Panc1 (cell line): Measurements from ENCODE around the gene CHMP5. TPM values are rescaled to one million over a fixed set of nuclear protein-coding genes. Genes with fewer than 3 reads are reported as not detected.

Source experiments
- ATAC-seq: fragments of 200-7000 bp; cut with Tn5 transposase; 2 replicates; pipeline ENCODE4 v1.9.1; 2020; ENCODE audit warnings: mild to moderate bottlenecking, moderate library complexity
- BruUV-seq: library from RNA; stranded (reverse); fragments of 400-500 nt; replicated peaks from 2 replicates; lab custom pipeline; 2021; lab: Mats Ljungman, UMichigan
- CTCF ChIA-PET: fragments of 300-600 bp; sonication (Branson Sonifier 250); formaldehyde crosslinking; loops from one replicate; lab custom pipeline; 2022; ENCODE audit warnings: antibody characterized with exemption; lab: Charles Lee
- POLR2A ChIA-PET: fragments of 300-600 bp; sonication (Branson Sonifier 250); formaldehyde crosslinking; loops from one replicate; lab custom pipeline; 2022; ENCODE audit warnings: antibody characterized with exemption; lab: Charles Lee
- DNase-seq: peaks from one replicate; pipeline ENCODE4 v3.0.0-alpha.2; 2010; ENCODE audit warnings: low read depth, low spot score
- H3K27ac ChIP-seq: 2 replicates; pipeline ENCODE4 v1.5.1; 2011; ENCODE audit warnings: mild to moderate bottlenecking, low read length, inconsistent platforms
- H3K27me3 ChIP-seq: fragments of 200-500 bp; sonication (Bioruptor generic); 2 replicates; pipeline ENCODE4 v1.6.0; 2014; ENCODE audit warnings: low read length, inconsistent platforms; ENCODE audit not compliant: control insufficient read depth, insufficient read depth
- H3K36me3 ChIP-seq: fragments of 200-500 bp; sonication (Bioruptor generic); 2 replicates; pipeline ENCODE4 v1.5.1; 2014; ENCODE audit warnings: inconsistent platforms, mild to moderate bottlenecking, low read length, moderate library complexity; ENCODE audit not compliant: control insufficient read depth, insufficient read depth
- H3K4me1 ChIP-seq: 2 replicates; pipeline ENCODE4 v1.5.1; 2011; ENCODE audit warnings: inconsistent platforms, mild to moderate bottlenecking, low read length, moderate library complexity; ENCODE audit not compliant: control insufficient read depth, insufficient read depth
- H3K4me3 ChIP-seq, 2 experiments: 2 replicates each; pipeline ENCODE4 v1.5.1; 2011 to 2012; ENCODE audit warnings: low read depth in 2 of 2, low read length in 2 of 2, mild to moderate bottlenecking in 2 of 2, inconsistent platforms in 1 of 2, moderate library complexity in 1 of 2
- H3K9me3 ChIP-seq: fragments of 200-500 bp; sonication (Bioruptor generic); 2 replicates; pipeline ENCODE4 v1.5.1; 2014; ENCODE audit warnings: low read depth, mild to moderate bottlenecking, inconsistent platforms, low read length, moderate library complexity; ENCODE audit not compliant: control insufficient read depth, insufficient read depth
- CTCF ChIP-seq: fragments of 450-650 bp; IDR thresholded peaks from 2 replicates; pipeline ENCODE4 v1.5.1; 2017; ENCODE audit warnings: mild to moderate bottlenecking
- POLR2AphosphoS5 ChIP-seq: IDR thresholded peaks from 2 replicates; pipeline ENCODE4 v1.6.1; 2012; ENCODE audit warnings: mild to moderate bottlenecking, low read depth, low read length, moderate library complexity
- SIN3A ChIP-seq: IDR thresholded peaks from 2 replicates; pipeline ENCODE4 v1.6.1; 2012; ENCODE audit warnings: low read depth, mild to moderate bottlenecking, low read length, moderate library complexity, borderline replicate concordance; ENCODE audit not compliant: insufficient read depth
- TCF7L2 ChIP-seq: IDR thresholded peaks from 2 replicates; pipeline ENCODE4 v1.6.1; 2011; ENCODE audit warnings: mild to moderate bottlenecking, low read depth, low read length, inconsistent platforms
- in situ Hi-C: cut with HindIII; loops from 2 replicates; pipeline ENCODE4 v1.10.0; 2016; ENCODE audit warnings: low sequenced_read_pairs, low pct_unique_long_range_greater_than_20kb
- intact Hi-C: fragments of 100-400 bp; cut with micrococcal nuclease; formaldehyde crosslinking; loops from one replicate; pipeline ENCODE4 v1.10.0; 2022; ENCODE audit not compliant: unreplicated experiment
- total RNA-seq: library from RNA; stranded (reverse); gene quantifications from one replicate; pipeline ENCODE4 v1.2.1, GENCODE V29; 2021; ENCODE audit not compliant: unreplicated experiment
- TF ChIP-seq, protein P1 (sequence below), 2 experiments: IDR thresholded peaks; 2 replicates each; pipeline ENCODE4 v1.6.1; 2011 to 2012; ENCODE audit warnings: low read depth in 2 of 2, control low read depth in 1 of 2, low read length in 1 of 2, mild to moderate bottlenecking in 1 of 2, moderate library complexity in 1 of 2; ENCODE audit not compliant: insufficient read depth in 1 of 2

CHMP5 gene
- total RNA-seq, 1 experiment from 2014 or later = 74.5 TPM

DNA sequence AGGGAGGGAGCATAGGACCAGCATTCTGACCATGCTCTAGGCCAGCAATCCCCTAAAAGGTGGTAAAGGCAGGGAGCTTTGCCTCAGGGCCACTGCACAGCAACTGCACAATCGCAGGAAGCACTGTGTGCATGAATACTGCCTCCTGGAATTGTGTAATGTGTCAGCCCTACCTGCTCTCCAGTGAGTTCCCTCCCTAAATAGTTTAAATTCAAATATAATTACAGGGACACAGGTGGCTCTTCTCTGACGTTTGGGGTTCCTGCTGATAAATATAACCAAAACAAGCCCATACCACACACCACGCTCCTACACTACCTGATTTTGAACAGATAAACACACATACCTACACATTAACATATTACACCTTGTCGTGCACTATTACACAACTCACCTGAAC, 9.4 kb upstream of the CHMP5 start:
- ChIA-PET POLR2A (interaction anchor here (0.5 kb wide), 1 partner anchor 29 kb away, joined by 3 read pairs; no protein-coding TSS in a partner anchor), CTCF (no interaction called here)
- no peak for ATAC-seq
- H3K27ac ChIP-seq = no peak overlapping the region
- DNase-seq = no peak
- TF ChIP-seq, protein P1, sequence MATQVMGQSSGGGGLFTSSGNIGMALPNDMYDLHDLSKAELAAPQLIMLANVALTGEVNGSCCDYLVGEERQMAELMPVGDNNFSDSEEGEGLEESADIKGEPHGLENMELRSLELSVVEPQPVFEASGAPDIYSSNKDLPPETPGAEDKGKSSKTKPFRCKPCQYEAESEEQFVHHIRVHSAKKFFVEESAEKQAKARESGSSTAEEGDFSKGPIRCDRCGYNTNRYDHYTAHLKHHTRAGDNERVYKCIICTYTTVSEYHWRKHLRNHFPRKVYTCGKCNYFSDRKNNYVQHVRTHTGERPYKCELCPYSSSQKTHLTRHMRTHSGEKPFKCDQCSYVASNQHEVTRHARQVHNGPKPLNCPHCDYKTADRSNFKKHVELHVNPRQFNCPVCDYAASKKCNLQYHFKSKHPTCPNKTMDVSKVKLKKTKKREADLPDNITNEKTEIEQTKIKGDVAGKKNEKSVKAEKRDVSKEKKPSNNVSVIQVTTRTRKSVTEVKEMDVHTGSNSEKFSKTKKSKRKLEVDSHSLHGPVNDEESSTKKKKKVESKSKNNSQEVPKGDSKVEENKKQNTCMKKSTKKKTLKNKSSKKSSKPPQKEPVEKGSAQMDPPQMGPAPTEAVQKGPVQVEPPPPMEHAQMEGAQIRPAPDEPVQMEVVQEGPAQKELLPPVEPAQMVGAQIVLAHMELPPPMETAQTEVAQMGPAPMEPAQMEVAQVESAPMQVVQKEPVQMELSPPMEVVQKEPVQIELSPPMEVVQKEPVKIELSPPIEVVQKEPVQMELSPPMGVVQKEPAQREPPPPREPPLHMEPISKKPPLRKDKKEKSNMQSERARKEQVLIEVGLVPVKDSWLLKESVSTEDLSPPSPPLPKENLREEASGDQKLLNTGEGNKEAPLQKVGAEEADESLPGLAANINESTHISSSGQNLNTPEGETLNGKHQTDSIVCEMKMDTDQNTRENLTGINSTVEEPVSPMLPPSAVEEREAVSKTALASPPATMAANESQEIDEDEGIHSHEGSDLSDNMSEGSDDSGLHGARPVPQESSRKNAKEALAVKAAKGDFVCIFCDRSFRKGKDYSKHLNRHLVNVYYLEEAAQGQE (IDR thresholded peaks at IDR 0.05; ENCODE audit: insufficient read depth in 1 of 2, low read depth in 2 of 2, low read length in 1 of 2) = no peak
- TF ChIP-seq SIN3A (no peak), CTCF (no peak), POLR2AphosphoS5 (no peak), TCF7L2 (no peak)
- H3K4me3 ChIP-seq = no peak overlapping the region
- BruUV-seq = no TSS peak
- H3K36me3 ChIP-seq = peaks cover 33% of the 10 kb centered on the region
- in situ Hi-C loops (no loop called here), intact Hi-C loops (no loop called here)
- H3K4me1 ChIP-seq = no peaks in the 10 kb centered on the region
- H3K9me3 ChIP-seq = no peaks in the 10 kb centered on the region
- no peaks in the 10 kb centered on the region for H3K27me3 ChIP-seq

DNA sequence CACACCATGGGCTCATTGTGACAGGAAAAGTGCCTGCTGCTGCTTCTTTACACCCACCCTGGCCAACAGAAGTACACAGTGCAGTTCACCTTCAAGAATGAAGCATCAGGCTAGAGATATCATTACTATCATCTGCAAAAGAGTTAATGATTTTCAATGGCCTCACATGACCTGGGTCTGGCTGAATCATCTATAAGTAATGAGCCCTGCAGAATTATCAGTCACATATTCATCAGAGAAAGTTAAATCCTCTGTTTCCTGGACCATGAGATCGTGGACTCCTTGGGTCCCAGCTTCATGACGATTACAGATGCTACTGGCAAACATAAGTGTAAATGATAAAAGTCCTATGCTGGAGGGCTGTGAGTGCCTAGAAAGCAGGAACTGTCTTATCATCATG, 8.6 kb upstream of the CHMP5 start:
- ChIA-PET CTCF (no interaction called here), POLR2A (no interaction called here)
- no peak for ATAC-seq
- in situ Hi-C loops (no loop called here), intact Hi-C loops (no loop called here)
- TF ChIP-seq TCF7L2 (no peak), CTCF (no peak), POLR2AphosphoS5 (no peak)
- Histone ChIP-seq H3K27ac (no peak overlapping the region), H3K4me3 (no peak overlapping the region), H3K36me3 (peaks cover 40% of the 10 kb centered on the region), H3K4me1 (no peaks in the 10 kb centered on the region), H3K9me3 (no peaks in the 10 kb centered on the region), H3K27me3 (no peaks in the 10 kb centered on the region)
- no peak for DNase-seq
- BruUV-seq = no TSS peak
